ENCODE results near the gene MINDY1. TPM values are rescaled to one million over a fixed set of nuclear protein-coding genes. Genes with fewer than 3 reads are reported as not detected.

The MINDY1 gene
- total and polyA plus RNA-seq, 2 donors (not counting 3 experiments of a cell fraction or from before 2014, with no cell fraction given) = 12.0 to 15.4 TPM

GRCh38 chr1:151055581-151055980, 48.9 kb upstream of the MINDY1 start:
- Histone ChIP-seq H3K36me3 (ENCODE audit: control insufficient read depth in 2 of 2, extremely low read depth in 1 of 2, insufficient read depth in 2 of 2, low read length in 2 of 2) (peaks cover 31 to 37% of the 10 kb centered on the region in 2 experiments), H3K4me3 (replicated peaks in 1 of 3; ENCODE audit: insufficient read depth in 1 of 3, low read depth in 1 of 3, low read length in 3 of 3) (no peak overlapping the region), H4K20me1 (replicated peaks; ENCODE audit: control insufficient read depth, extremely low read depth, insufficient read depth, low read length) (peaks cover 9% of the 10 kb centered on the region), H2AFZ (ENCODE audit: low read depth, low read length) (no peak overlapping the region), H3K9me3 (replicated peaks; ENCODE audit: control insufficient read depth, insufficient read depth, low read length) (no peaks in the 10 kb centered on the region), H3K4me2 (ENCODE audit: insufficient read depth, low read length) (no peak overlapping the region), H3K79me2 (ENCODE audit: control insufficient read depth, insufficient read depth, low read length) (peaks cover 58% of the 10 kb centered on the region), H3K27me3 (ENCODE audit: control insufficient read depth in 2 of 2, insufficient read depth in 2 of 2, low read length in 2 of 2) (no peaks in the 10 kb centered on the region), H3K9me1 (replicated peaks; ENCODE audit: control insufficient read depth, extremely low read depth, insufficient read depth, low read length) (no peaks in the 10 kb centered on the region), H3K27ac (ENCODE audit: insufficient read depth, low read depth, low read length) (no peak overlapping the region), H3K9ac (replicated peaks; ENCODE audit: extremely low read depth, insufficient read depth, low read length) (no peak overlapping the region), H3K4me1 (ENCODE audit: control insufficient read depth, extremely low read depth, insufficient read depth, low read length) (peaks cover 20% of the 10 kb centered on the region)
- no peak for TF ChIP-seq EZH2 (IDR thresholded peaks at IDR 0.05; ENCODE audit: borderline replicate concordance, low read depth, low read length, severe bottlenecking)
- TF ChIP-seq POLR2A (IDR thresholded peaks at IDR 0.05; ENCODE audit: low read depth, low read length) = no peak
- no peak for TF ChIP-seq JUN (IDR thresholded peaks at IDR 0.05; ENCODE audit: borderline replicate concordance, insufficient read depth, insufficient read length, low read depth)
- TF ChIP-seq POLR2AphosphoS5 (IDR thresholded peaks at IDR 0.05; ENCODE audit: insufficient read depth, low read depth, low read length) = no peak
- TF ChIP-seq, protein P1, sequence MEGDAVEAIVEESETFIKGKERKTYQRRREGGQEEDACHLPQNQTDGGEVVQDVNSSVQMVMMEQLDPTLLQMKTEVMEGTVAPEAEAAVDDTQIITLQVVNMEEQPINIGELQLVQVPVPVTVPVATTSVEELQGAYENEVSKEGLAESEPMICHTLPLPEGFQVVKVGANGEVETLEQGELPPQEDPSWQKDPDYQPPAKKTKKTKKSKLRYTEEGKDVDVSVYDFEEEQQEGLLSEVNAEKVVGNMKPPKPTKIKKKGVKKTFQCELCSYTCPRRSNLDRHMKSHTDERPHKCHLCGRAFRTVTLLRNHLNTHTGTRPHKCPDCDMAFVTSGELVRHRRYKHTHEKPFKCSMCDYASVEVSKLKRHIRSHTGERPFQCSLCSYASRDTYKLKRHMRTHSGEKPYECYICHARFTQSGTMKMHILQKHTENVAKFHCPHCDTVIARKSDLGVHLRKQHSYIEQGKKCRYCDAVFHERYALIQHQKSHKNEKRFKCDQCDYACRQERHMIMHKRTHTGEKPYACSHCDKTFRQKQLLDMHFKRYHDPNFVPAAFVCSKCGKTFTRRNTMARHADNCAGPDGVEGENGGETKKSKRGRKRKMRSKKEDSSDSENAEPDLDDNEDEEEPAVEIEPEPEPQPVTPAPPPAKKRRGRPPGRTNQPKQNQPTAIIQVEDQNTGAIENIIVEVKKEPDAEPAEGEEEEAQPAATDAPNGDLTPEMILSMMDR (IDR thresholded peaks at IDR 0.05; ENCODE audit: extremely low read depth in 1 of 2, insufficient read depth in 1 of 2, low read depth in 1 of 2, low read length in 2 of 2) = no peak
- no peak for TF ChIP-seq MAX (IDR thresholded peaks at IDR 0.05; ENCODE audit: insufficient read depth, insufficient read length)
- no peak for TF ChIP-seq GATA2 (IDR thresholded peaks at IDR 0.05; ENCODE audit: insufficient read depth, insufficient read length, low read depth, low read length)
- no peak for TF ChIP-seq MYC (IDR thresholded peaks at IDR 0.05; ENCODE audit: low read depth, low read length)
- TF ChIP-seq FOS (IDR thresholded peaks at IDR 0.05; ENCODE audit: borderline replicate concordance, insufficient read depth, low read length) = no peak
- dilution Hi-C loops (cut with MboI; ENCODE audit: extremely low pct_ligation_motif_present, low sequenced_read_pairs) = no loop called here
- no peak for DNase-seq (ENCODE audit: low read depth, low spot score)
- BruUV-seq (replicated peaks) = no TSS peak
- FAIRE-seq = no peak
- CTCF ChIA-PET = interaction anchor here (1.2 kb wide), 1 partner anchor 15 kb away, joined by 3 read pairs; the partner anchor contains the start of gene GABPB2
- intact Hi-C loops (cut with micrococcal nuclease) = no loop called here
- POLR2A ChIA-PET = no interaction called here

Data from endothelial cell of umbilical vein (primary cell).